RWPE1 (cell line): Measurements from ENCODE around the gene ZNF597.

Source experiments
- CTCF ChIA-PET: fragments of 350-600 bp; sonication (Branson Sonifier 250); formaldehyde crosslinking; extraction: SDS; loops from one replicate; lab custom pipeline; 2021; lab: Yijun Ruan, JAX
- POLR2A ChIA-PET: fragments of 400-600 bp; formaldehyde crosslinking; extraction: SDS; loops from one replicate; lab custom pipeline; 2020; ENCODE audit warnings: antibody characterized with exemption; ENCODE audit not compliant: low non-redundant PET; lab: Yijun Ruan, JAX
- DNase-seq: peaks from one replicate; pipeline ENCODE4 v3.0.0; 2012; ENCODE audit warnings: low spot score
- H3K27ac ChIP-seq: fragments of 450-650 bp; 2 replicates; pipeline ENCODE4 v1.5.1; 2017
- TF ChIP-seq, protein P1 (sequence below): fragments of 450-650 bp; conservative IDR thresholded peaks from 2 replicates; pipeline ENCODE4 v1.5.1; 2017; ENCODE audit warnings: low read depth, mild to moderate bottlenecking

Gene ZNF597

DNA sequence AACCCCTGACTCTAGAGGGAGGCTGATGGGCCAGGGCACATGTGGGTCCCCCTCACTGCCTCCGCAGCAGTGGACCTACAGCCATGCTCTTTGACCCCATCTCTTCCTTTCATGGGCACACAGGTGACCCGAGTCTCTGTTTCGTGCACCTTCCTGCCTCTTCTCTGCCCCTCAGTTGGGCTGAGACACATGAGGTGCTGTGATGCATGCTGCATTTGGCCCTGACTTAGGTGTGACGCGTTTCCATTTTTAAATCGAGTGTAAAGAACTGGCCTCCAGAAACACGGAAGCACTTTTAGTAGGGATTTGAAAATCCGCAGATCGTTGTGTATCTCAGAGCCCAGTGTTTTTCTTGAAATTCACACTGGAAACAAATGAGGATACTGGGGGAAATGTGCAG is 27.4 kb upstream of the ZNF597 start:
- H3K27ac ChIP-seq: no peak overlapping the region
- POLR2A ChIA-PET: no interaction called here
- CTCF ChIA-PET: no interaction called here
- TF ChIP-seq, protein P1, sequence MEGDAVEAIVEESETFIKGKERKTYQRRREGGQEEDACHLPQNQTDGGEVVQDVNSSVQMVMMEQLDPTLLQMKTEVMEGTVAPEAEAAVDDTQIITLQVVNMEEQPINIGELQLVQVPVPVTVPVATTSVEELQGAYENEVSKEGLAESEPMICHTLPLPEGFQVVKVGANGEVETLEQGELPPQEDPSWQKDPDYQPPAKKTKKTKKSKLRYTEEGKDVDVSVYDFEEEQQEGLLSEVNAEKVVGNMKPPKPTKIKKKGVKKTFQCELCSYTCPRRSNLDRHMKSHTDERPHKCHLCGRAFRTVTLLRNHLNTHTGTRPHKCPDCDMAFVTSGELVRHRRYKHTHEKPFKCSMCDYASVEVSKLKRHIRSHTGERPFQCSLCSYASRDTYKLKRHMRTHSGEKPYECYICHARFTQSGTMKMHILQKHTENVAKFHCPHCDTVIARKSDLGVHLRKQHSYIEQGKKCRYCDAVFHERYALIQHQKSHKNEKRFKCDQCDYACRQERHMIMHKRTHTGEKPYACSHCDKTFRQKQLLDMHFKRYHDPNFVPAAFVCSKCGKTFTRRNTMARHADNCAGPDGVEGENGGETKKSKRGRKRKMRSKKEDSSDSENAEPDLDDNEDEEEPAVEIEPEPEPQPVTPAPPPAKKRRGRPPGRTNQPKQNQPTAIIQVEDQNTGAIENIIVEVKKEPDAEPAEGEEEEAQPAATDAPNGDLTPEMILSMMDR: no peak
- DNase-seq: no peak

DNA sequence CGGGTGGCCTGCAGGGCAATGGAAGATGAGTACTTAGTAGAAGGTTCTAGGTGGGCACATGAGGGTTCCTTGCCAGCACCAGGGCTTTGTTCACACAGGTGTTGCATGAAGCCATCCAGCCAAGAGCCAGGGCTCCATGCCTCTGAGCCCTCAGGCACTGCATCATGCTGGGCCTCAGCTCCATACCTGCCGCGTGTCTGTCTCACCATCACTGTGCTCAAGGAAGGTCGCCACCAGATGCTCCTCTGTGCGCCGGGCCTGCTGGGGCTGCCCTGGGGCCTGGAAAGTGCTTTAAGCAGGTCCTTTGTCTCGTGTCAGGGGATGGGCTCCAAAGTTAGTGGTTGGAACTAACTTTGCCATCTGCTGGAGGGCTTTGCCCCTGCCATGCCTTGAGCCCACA is 26.4 kb upstream of the ZNF597 start:
- DNase-seq: no peak
- POLR2A ChIA-PET: no interaction called here
- H3K27ac ChIP-seq: no peak overlapping the region
- CTCF ChIA-PET: no interaction called here
- TF ChIP-seq, protein P1: no peak

DNA sequence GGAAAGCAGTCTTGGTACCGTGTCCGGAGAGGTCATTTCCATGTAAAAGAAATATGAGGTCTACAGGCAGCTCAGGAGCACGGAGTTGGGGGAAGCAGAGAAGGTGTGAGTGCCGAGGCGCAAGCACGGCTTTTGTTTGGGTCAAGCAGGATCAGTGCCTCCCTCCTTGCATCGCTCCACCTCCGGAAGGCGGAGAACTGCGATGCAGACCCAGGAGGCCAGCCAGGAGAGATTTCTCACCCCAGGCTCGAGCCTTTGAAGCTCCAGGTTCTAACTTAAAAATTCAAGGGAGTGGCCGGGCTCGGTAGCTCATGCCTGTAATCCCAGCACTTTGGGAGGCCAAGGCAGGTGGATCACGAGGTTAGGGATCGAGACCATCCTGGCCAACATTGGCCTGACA is 25.2 kb upstream of the ZNF597 start:
- ChIA-PET POLR2A (no interaction called here), CTCF (interaction anchor here (1.0 kb wide), 1 partner anchor 12 kb away, joined by 4 read pairs; no protein-coding TSS in a partner anchor)
- peak overlapping the region; percentile 22; the same call in 1 of the 2 replicates for H3K27ac ChIP-seq
- TF ChIP-seq, protein P1: no peak
- DNase-seq: no peak

DNA sequence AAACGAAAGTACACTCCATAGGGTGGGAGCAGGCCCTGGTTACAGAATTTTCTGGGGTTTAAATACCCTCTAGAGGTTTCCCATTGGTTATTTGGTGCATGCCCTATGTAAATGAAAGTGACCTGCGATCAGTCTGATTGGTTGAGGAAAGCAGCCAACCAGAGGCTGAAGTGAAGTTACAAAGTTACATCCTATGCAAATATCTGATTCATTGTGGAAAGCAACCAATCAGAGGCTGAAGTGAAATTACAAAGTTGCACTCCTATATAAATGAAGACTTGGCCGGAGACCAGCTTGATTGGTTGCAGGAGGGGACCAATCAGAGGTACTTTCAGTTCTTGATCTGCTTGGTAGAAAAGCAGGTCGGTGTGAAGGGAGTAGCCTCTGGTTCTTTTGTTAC is 24.6 kb upstream of the ZNF597 start:
- TF ChIP-seq, protein P1: no peak
- CTCF ChIA-PET: interaction anchor here (1.0 kb wide), 1 partner anchor 13 kb away, joined by 4 read pairs; no protein-coding TSS in a partner anchor

DNA sequence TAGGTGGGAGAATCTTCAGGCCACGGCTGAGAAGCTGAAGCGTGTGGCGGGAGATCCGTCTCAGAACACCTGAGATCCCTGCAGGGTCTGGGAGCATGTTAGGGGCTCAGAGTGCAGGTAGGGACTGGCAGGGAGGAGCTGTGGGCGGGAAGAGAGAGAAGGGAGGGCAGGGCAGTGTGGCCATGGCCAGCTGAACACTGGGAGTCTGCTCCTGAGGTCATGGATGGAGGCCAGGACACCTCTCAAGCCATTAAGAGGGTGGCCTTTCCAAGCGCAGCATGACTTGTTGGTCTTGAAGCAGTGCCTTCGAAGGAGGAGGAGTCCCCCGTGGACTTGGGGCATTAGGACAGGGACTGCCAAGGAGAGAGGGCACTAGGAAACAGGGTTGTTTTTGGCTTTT is 23.9 kb upstream of the ZNF597 start:
- DNase-seq: no peak
- ChIA-PET CTCF (interaction anchor here (0.6 kb wide), 1 partner anchor 1147 kb away, joined by 3 read pairs; no protein-coding TSS in a partner anchor), POLR2A (no interaction called here)
- TF ChIP-seq, protein P1: no peak
- H3K27ac ChIP-seq: no peak overlapping the region

More for the DNA sequence above, 24.6 kb upstream of the ZNF597 start:
- no peak for DNase-seq
- POLR2A ChIA-PET: no interaction called here
- H3K27ac ChIP-seq: no peak overlapping the region

DNA sequence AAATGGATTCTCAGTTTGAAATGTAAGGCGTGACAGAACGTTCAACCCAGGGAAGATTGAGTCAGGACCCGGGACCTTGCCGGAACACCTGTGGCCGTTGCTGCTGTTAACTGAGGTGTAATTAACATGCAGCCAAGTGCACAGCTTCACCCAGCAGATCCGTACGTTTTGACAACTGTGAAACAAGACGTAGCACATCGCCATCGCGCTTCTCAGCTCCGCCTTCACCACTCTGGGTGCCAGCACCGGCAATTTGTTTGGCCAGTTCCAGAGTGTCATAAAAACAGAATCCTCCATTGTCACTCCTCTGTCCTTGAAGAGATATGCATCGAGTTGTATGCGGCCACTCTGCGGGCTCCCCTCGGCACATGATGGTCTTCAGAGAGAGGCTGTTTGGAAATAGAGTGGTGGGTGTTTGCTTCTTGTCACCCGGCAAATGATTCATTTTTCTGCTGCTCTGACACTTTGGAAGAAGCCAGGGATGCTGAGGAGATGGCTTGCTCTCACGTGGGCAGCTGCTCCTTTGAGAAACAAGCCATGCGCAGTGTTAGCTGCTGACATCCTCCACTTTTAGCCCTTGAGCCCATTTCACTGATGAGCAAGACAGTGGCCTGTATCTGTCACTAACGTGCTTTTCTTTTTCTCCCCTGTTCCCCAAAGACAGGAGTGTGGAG is 22.7 kb upstream of the ZNF597 start:
- TF ChIP-seq, protein P1: no peak
- DNase-seq: no peak
- no peak overlapping the region for H3K27ac ChIP-seq
- ChIA-PET CTCF (interaction anchor here (0.6 kb wide), 1 partner anchor 15 kb away, joined by 5 read pairs; no protein-coding TSS in a partner anchor), POLR2A (no interaction called here)
